Activated CD8-positive, alpha-beta memory T cell treated with anti-CD3 and anti-CD28 coated beads, Interleukin-2, amount 50 U/mL, for 48 hours (primary cell): ENCODE results near the gene ARAP1.
A peak's percentile ranks its signal among the peaks of the same experiment; 100 is the strongest.

Experiments
- DNase-seq: peaks from one replicate; pipeline ENCODE4 v3.0.0-alpha.2; 2020

The ARAP1 gene

GRCh38 chr11:72652873-72653630 is 99.2 kb downstream of the ARAP1 start:
- DNase-seq, result no peak

DNA sequence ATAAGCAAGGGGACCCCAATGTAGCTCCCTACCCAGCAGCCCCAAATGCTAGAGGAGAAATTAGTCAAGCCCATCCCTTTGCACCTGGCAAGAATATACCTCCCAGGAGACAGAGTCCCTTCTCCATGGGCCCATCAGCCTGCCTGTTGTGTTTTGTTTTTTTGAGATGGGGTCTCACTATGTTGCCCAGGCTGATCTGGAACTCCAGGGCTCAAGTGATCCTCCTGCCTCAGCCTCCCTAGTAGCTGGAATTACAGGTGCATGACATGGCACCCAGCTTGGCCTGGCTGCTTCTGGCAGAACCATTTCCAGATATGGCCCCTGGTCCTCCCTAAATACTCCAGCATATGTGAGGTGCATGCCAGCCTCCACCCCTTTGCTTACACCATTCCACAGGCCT is 100.1 kb downstream of the ARAP1 start:
- no peak for DNase-seq

- no peak for DNase-seq
These were observed 102.8 kb downstream of the ARAP1 start for GRCh38 chr11:72649215-72649976.

- DNase-seq, result no peak
These were observed 103.6 kb downstream of the ARAP1 start for GRCh38 chr11:72648384-72649136.

DNA sequence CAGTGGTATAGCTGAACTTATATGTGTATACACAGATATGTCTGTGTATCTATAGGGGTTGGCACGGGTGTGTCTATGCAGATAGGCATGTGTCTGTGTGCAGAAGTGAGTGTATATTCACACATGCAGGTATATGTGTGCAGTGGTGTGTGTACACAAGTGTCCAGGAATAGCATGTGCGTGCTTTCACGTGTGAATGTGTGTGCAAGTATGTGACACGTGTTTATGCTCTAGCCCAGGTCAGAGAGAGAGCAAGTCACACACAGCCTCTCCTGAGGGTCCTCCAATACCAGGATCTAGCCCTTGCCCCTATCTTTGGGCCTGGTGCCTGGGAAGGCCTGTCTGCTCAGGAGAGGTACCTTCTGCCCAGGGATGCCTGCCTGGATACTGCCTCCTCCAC is 104.3 kb downstream of the ARAP1 start:
- DNase-seq, result no peak

DNA sequence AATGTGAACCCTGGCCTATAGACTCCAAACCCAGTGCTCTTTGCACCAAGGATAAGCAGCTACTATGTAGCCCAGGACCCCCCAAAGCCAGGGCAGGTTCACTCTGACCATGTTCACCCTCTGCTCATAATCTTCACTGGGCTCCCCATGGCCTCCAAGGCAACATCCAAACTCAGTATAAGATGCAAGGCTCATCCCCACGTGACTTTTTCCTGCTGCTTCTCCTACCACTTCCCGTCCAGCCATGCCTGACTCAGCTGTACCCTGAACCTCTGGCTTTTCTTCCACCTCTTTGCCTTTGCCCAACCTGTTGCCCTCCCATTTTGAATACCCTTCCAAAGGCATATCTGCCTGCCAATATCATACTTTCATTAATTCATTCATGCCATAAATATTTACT is 105.7 kb downstream of the ARAP1 start:
- no peak for DNase-seq

- DNase-seq, result no peak
These were observed 106.2 kb downstream of the ARAP1 start for GRCh38 chr11:72646024-72646423.

- DNase-seq, result no peak
These were observed 108.7 kb downstream of the ARAP1 start for GRCh38 chr11:72643547-72643946.

DNA sequence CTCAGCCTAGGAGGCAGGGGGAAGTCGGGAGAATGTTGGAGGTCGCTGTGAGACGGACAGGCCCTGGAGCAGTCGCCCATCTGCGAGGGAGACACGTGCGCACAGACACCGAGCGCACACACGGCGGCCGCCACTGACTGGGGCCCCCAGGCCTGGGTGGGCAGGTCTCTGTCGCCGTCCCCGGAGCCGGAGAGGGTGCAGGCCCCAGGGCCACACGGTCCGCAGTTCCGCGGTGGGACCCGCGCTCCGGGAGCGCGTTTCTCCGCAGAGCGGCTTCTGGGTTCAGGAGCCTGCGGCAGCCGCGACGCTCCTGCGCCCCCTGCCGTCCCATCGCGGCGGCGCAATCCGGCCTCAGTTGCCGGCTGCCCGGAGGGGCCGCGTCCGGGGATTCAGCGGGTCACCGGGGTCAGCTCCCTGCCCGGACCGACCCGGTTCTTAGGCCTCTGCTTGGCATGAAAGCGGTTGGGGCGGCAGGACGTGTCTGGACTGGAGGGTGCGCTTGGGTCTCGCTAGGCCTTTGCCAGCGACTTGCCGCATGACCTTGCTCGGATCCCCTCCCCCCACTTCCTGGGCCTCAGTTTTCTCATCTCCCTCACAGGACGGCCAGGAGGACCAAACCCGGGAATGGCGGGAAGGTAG is 109.2 kb downstream of the ARAP1 start:
- DNase-seq, result peak; percentile 89

GRCh38 chr11:72642043-72642883 is 109.9 kb downstream of the ARAP1 start:
- DNase-seq, result peak; percentile 65

- DNase-seq, result peak; percentile 57
These were observed 110.6 kb downstream of the ARAP1 start for GRCh38 chr11:72641522-72642042.

DNA sequence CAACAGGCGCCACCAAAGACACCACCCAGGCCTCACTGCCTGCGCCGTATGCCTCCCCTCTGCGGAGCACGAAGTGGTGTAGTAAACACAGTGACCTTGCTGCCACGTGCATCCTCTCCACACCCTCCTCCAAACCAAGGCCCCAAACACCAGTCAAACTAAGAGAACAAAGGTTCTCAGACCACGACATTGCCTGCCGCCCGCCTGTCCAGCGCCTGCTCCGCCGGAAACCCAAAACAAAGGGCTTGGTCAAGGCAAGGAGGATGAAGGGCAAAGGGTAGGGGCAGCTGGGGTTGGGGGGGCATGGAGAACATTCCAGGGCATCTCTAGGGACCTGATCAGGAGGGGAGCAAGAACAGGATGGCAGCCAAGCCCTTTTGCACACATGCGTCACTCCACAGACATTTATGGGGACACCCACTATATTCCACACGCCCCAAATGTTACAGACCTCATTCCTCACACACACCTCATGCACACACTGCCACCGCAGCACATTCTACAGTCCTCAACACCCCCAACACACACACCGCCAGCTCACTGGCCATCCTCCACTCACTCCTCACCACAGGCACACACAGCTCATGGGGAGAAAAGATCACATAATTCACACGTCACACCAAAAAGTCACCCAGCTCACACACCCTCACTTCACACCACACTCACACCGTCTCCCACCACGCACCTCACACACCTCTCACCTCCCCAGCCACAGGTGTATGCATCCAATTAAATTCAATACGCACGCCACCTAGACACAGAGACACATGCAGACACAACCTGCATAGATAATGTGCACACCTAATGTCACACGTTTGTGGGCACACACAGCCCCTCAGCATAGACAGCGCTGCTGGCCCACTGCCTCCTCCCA is 112.5 kb downstream of the ARAP1 start:
- no peak for DNase-seq

DNA sequence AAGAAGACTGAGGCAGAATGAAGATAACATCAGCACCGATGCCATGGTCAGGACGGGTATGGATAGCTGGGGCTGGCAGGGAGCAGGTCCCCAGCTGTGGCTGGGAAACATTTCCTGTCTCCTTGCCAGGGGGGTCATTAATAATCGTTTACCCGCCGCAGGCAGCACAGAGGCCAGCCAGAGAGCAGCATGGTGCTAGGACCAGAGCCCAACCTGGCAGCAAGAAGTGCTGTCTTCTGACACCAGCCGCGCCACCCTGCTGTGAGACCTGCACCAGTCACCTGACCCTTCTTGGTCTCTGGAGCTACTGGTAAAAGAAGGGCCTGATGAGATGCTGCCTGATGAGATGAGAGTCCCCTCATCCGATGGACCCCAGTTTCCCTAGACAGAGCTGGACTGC is 114.3 kb downstream of the ARAP1 start:
- no peak for DNase-seq

DNA sequence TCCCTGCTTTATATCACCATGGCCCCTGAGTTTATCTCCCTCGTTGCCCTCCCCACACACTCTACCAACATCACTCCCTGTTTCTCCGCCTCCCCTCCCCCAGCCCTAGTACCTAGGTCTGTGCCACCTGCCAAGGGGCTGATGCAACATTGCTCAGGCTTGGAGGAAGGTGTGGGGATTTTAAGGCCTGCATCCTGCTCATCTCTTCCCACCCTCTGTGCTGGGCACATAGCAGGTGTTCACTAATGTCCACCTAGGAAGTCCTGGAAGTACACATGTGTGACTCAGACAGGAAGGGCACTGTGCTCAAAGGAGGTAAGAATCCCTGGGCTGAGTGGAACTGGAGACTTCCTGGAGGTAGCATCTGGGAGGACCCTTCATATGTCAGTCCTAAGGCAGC is 115.0 kb downstream of the ARAP1 start:
- no peak for DNase-seq

DNA sequence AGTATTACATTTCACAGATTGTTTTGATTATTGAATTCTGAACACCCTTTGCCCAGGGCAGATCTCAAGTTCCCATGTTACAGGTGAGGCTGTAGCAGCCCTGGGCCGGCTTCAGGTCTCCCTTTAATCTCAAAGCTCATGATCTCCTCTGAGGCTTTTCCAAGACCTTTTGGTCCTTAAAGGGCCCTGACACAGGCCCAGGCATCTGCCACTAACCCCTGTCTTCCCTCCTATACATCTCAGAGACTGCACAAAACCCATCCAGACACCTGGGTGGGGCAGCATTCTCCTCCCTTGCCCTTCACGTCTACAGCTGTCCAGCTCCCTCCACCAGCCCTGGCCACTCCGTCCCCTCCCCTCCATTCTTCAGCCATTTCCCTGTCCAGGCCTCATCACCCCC is 115.8 kb downstream of the ARAP1 start:
- no peak for DNase-seq

- DNase-seq, result no peak
These were observed 116.3 kb downstream of the ARAP1 start for GRCh38 chr11:72635933-72636332.

DNA sequence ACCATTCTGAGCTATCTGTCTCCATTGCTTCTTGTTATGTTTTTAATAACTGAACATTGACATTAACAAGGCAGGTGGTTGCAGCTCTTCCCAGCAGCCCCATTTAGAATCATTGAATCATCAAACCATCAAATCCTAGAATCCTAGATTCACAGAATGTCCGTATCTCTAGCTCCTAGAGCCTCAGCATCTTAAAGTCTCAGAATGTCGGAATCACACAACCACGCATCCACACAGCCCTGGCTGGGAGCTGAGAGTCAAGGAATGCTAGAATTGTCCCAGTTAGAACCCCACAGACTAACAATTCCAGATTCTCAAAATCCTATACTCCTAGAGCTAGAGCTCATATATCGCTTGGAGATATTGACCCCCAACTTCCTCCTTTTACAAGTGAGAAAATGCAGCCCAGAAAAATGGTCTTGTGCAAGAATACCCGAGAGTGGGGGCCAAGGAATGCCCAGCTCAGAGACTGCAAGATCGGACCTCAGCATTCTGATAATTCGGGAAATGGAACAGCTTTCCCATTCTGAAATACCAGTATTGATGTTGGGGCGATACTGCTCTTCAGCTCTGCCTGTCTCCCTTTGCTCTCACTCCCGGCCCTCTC is 116.8 kb downstream of the ARAP1 start:
- DNase-seq, result no peak
